Fibroblast of lung (primary cell): ENCODE measurements around the gene CTNNA1. TPM values are rescaled to one million over a fixed set of nuclear protein-coding genes. Genes with fewer than 3 reads are reported as not detected.

Source experiments
- DNase-seq, 2 donors: peaks; one replicate each; pipeline versions ENCODE4 v3.0.0 to v3.0.0-alpha.2; 2010; ENCODE audit warnings: low read depth in 2 of 2
- H2AFZ ChIP-seq: 2 replicates; pipeline ENCODE4 v1.5.1; 2012; ENCODE audit warnings: low read length, control low read depth, inconsistent platforms
- H3K27ac ChIP-seq: 2 replicates; pipeline ENCODE4 v1.5.1; 2011; ENCODE audit warnings: low read length, control low read depth; ENCODE audit not compliant: insufficient read depth
- H3K27me3 ChIP-seq: 2 replicates; pipeline ENCODE4 v1.5.1; 2011; ENCODE audit warnings: mild to moderate bottlenecking, low read length; ENCODE audit not compliant: control insufficient read depth, insufficient read depth
- H3K36me3 ChIP-seq: 2 replicates; pipeline ENCODE4 v1.5.1; 2011; ENCODE audit warnings: low read length; ENCODE audit not compliant: control insufficient read depth, insufficient read depth
- H3K4me1 ChIP-seq: 2 replicates; pipeline ENCODE4 v1.5.1; 2011; ENCODE audit warnings: low read length; ENCODE audit not compliant: control insufficient read depth, insufficient read depth; ENCODE audit errors: extremely low read depth
- H3K4me2 ChIP-seq: 2 replicates; pipeline ENCODE4 v1.5.1; 2011; ENCODE audit warnings: low read length, control low read depth; ENCODE audit not compliant: insufficient read depth; ENCODE audit errors: extremely low read depth
- H3K4me3 ChIP-seq, 4 experiments: fragments of 200-600 bp in 1 of 4; sonication (generic) in 1 of 4; replicated peaks in 1 of 4; 2 replicates each; pipeline ENCODE4 v1.5.1; 2011 to 2016; ENCODE audit warnings: low read length in 4 of 4, low read depth in 3 of 4, mild to moderate bottlenecking in 3 of 4, control low read depth in 2 of 4, inconsistent platforms in 1 of 4, mixed read lengths in 1 of 4; ENCODE audit not compliant: insufficient read depth in 1 of 4; ENCODE audit errors: control extremely low read depth in 1 of 4
- H3K79me2 ChIP-seq: 2 replicates; pipeline ENCODE4 v1.5.1; 2012; ENCODE audit warnings: mild to moderate bottlenecking, low read length, inconsistent platforms; ENCODE audit not compliant: control insufficient read depth, insufficient read depth
- H3K9ac ChIP-seq: 2 replicates; pipeline ENCODE4 v1.5.1; 2011; ENCODE audit warnings: mild to moderate bottlenecking, low read length, control low read depth; ENCODE audit not compliant: insufficient read depth
- H3K9me3 ChIP-seq: 2 replicates; pipeline ENCODE4 v1.5.1; 2012; ENCODE audit warnings: low read depth, low read length; ENCODE audit not compliant: control insufficient read depth, insufficient read depth
- H4K20me1 ChIP-seq: 2 replicates; pipeline ENCODE4 v1.5.1; 2011; ENCODE audit warnings: low read length; ENCODE audit not compliant: control insufficient read depth, insufficient read depth; ENCODE audit errors: extremely low read depth
- CTCF ChIP-seq, 2 donors: IDR thresholded peaks in 1 of 2; conservative IDR thresholded peaks in 1 of 2; 1 replicate in 1 of 2; 2 replicates in 1 of 2; pipeline ENCODE4 v1.5.1; 2011 to 2012; ENCODE audit warnings: low read length in 2 of 2, control low read depth in 1 of 2, inconsistent platforms in 1 of 2, low read depth in 1 of 2, mild to moderate bottlenecking in 1 of 2
- EZH2 ChIP-seq: IDR thresholded peaks from 2 replicates; pipeline ENCODE4 v1.5.1; 2012; ENCODE audit warnings: low read length, control low read depth, mild to moderate bottlenecking; ENCODE audit errors: missing control alignments
- polyA plus RNA-seq, 2 donors: library from polyadenylated mRNA; depleted of rRNA in 1 of 2; stranded (reverse) in 1 of 2; unstranded in 1 of 2; fragments of >200 nt; gene quantifications; 2 replicates each; pipeline ENCODE4 v1.2.1, GENCODE V29; 2011 to 2012; ENCODE audit warnings: missing spikeins in 1 of 2
- total RNA-seq: library from RNA; depleted of rRNA; stranded (reverse); fragments of >200 nt; gene quantifications from 2 replicates; pipeline ENCODE4 v1.2.1, GENCODE V29; 2014

Gene CTNNA1
- total and polyA plus RNA-seq, 2 donors (not counting 1 experiment from before 2014, with no cell fraction given), result 181 to 557 TPM

- Histone ChIP-seq H3K4me1 (peaks cover 24% of the 10 kb centered on the region), H4K20me1 (no peaks in the 10 kb centered on the region), H3K36me3 (peaks cover 4% of the 10 kb centered on the region), H3K27me3 (no peaks in the 10 kb centered on the region), H2AFZ (no peak overlapping the region), H3K9me3 (no peaks in the 10 kb centered on the region), H3K9ac (no peak overlapping the region), H3K27ac (no peak overlapping the region), H3K79me2 (no peaks in the 10 kb centered on the region), H3K4me2 (no peak overlapping the region), H3K4me3 (no peak overlapping the region)
- no peak for DNase-seq
- TF ChIP-seq CTCF (conservative IDR thresholded peaks at IDR 0.05 in 1 of 2, IDR thresholded peaks at IDR 0.05 in 1 of 2; ENCODE audit: low read depth in 1 of 2, low read length in 2 of 2), result no peak
- no peak for TF ChIP-seq EZH2
Measured at GRCh38 chr5:138950421-138951031, 197.3 kb downstream of the CTNNA1 start.

GRCh38 chr5:138951091-138951985, 198.1 kb downstream of the CTNNA1 start:
- Histone ChIP-seq H3K4me3 (no peak overlapping the region), H2AFZ (no peak overlapping the region), H3K9ac (no peak overlapping the region), H3K4me2 (no peak overlapping the region), H3K79me2 (no peaks in the 10 kb centered on the region), H3K36me3 (peaks cover 4% of the 10 kb centered on the region), H3K27me3 (no peaks in the 10 kb centered on the region), H3K9me3 (no peaks in the 10 kb centered on the region), H3K4me1 (peaks cover 26% of the 10 kb centered on the region), H4K20me1 (no peaks in the 10 kb centered on the region), H3K27ac (no peak overlapping the region)
- DNase-seq, result no peak
- TF ChIP-seq EZH2, result no peak

DNA sequence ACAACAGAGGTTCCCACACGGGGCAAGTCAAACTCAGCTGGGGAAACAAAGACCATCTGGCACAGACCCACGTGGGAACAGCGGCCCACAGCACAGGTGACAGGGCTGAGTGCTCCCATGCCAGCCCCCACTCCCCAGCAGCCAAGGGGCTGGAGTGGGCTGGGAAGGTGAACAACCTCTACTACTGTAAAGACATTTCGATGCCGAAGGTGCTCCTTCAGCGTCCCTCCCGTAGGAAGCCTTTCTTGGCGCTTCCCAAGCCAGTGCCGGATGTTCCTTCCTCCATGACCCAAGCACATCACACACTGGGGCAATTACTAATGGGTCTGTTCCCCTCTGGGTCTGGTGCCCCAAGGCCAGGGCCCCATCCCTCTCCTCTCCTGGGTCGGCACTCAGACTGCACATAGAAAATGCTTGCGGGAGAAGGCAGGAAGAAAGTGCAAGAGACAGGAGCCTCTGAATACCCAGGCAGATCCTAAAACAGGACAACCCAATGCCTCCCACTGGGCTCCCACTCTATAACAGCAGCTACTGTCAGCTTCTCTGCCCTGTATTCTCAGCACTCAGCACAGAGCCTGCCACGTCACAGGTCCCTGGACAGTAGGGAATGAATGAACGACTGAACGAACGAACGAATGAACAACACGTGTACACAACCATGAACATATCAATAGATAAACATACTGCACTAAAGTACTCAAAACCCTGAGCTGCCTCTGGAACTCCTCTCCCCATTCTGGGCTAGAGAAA, 198.9 kb downstream of the CTNNA1 start:
- Histone ChIP-seq H3K9me3 (no peaks in the 10 kb centered on the region), H3K4me3 (no peak overlapping the region), H3K27ac (no peak overlapping the region), H3K27me3 (no peaks in the 10 kb centered on the region), H3K4me2 (no peak overlapping the region), H3K4me1 (peaks cover 26% of the 10 kb centered on the region), H4K20me1 (no peaks in the 10 kb centered on the region), H3K9ac (no peak overlapping the region), H3K79me2 (no peaks in the 10 kb centered on the region), H3K36me3 (peaks cover under 1% of the 10 kb centered on the region), H2AFZ (no peak overlapping the region)
- no peak for DNase-seq
- no peak for TF ChIP-seq EZH2
- TF ChIP-seq CTCF (conservative IDR thresholded peaks at IDR 0.05 in 1 of 2, IDR thresholded peaks at IDR 0.05 in 1 of 2; ENCODE audit: low read depth in 1 of 2, low read length in 2 of 2), result no peak
